Hepatocyte (in vitro differentiated cells): Measurements from ENCODE around the gene METTL24. TPM values are rescaled to one million over a fixed set of nuclear protein-coding genes. Genes with fewer than 3 reads are reported as not detected.

Source experiments
- DNase-seq: peaks from one replicate; pipeline ENCODE4 v3.0.0-alpha.2; 2016; ENCODE audit warnings: low spot score
- H2AFZ ChIP-seq: fragments of 200-600 bp; sonication (generic); 2 replicates; pipeline ENCODE4 v1.6.0; 2016; ENCODE audit warnings: antibody characterized with exemption, mild to moderate bottlenecking
- H3K27ac ChIP-seq: fragments of 200-600 bp; sonication (generic); 2 replicates; pipeline ENCODE4 v1.5.1; 2016; ENCODE audit warnings: mild to moderate bottlenecking
- H3K27me3 ChIP-seq: fragments of 200-600 bp; sonication (generic); 2 replicates; pipeline ENCODE4 v1.6.1; 2016
- H3K36me3 ChIP-seq: fragments of 200-600 bp; sonication (generic); replicated peaks from 2 replicates; pipeline ENCODE4 v1.5.1; 2016; ENCODE audit warnings: low read depth; ENCODE audit not compliant: insufficient read depth
- H3K4me1 ChIP-seq: fragments of 200-600 bp; sonication (generic); 2 replicates; pipeline ENCODE4 v1.5.1; 2016; ENCODE audit warnings: mild to moderate bottlenecking, moderate library complexity; ENCODE audit not compliant: insufficient read depth
- H3K4me2 ChIP-seq: fragments of 200-600 bp; sonication (generic); 2 replicates; pipeline ENCODE4 v1.6.0; 2016
- H3K4me3 ChIP-seq: fragments of 200-600 bp; sonication (generic); 2 replicates; pipeline ENCODE4 v1.5.1; 2016; ENCODE audit warnings: mild to moderate bottlenecking
- H3K79me2 ChIP-seq: fragments of 200-600 bp; sonication (generic); 2 replicates; pipeline ENCODE4 v1.6.0; 2017; ENCODE audit warnings: mild to moderate bottlenecking
- H3K9me2 ChIP-seq: fragments of 200-600 bp; sonication (generic); replicated peaks from 2 replicates; pipeline ENCODE4 v1.6.0; 2017; ENCODE audit warnings: mild to moderate bottlenecking; ENCODE audit not compliant: insufficient read depth
- H3K9me3 ChIP-seq: fragments of 200-600 bp; sonication (generic); 2 replicates; pipeline ENCODE4 v1.5.1; 2016; ENCODE audit warnings: low read depth, mild to moderate bottlenecking
- H4K20me1 ChIP-seq: fragments of 200-600 bp; sonication (generic); 2 replicates; pipeline ENCODE4 v1.6.0; 2016; ENCODE audit warnings: mild to moderate bottlenecking; ENCODE audit not compliant: insufficient read depth, poor library complexity, severe bottlenecking
- EZH2 ChIP-seq: fragments of 200-600 bp; sonication (generic); IDR thresholded peaks from 2 replicates; pipeline ENCODE4 v1.6.1; 2016; ENCODE audit warnings: antibody characterized with exemption, mild to moderate bottlenecking, borderline replicate concordance
- EZH2phosphoT487 ChIP-seq: fragments of 200-600 bp; sonication (generic); IDR thresholded peaks from one replicate; pipeline ENCODE4 v1.6.1; 2018; ENCODE audit warnings: antibody characterized with exemption, mild to moderate bottlenecking, low read depth, moderate library complexity; ENCODE audit not compliant: unreplicated experiment, severe bottlenecking
- WGBS: methylation state at CpG from one replicate; pipeline ENCODE4 v1.1.6; 2016; ENCODE audit warnings: low lambda C conversion rate; ENCODE audit errors: missing lambda C conversion rate; 5-methylcytosine and 5-hydroxymethylcytosine counted together
- polyA plus RNA-seq: library from polyadenylated mRNA; unstranded; fragments of >200 nt; fragmentation: Nextera tagmentation; extraction: Ambion mirVana; gene quantifications from 2 replicates; pipeline ENCODE4 v1.2.1, GENCODE V29; 2016
- total RNA-seq: library from RNA; depleted of rRNA; stranded (reverse); fragments of >200 nt; gene quantifications from 2 replicates; pipeline ENCODE4 v1.2.3, GENCODE V29; 2014
- TF ChIP-seq, protein P1 (sequence below): fragments of 200-600 bp; sonication (generic); IDR thresholded peaks from 2 replicates; pipeline ENCODE4 v1.5.1; 2016; ENCODE audit warnings: antibody characterized with exemption, mild to moderate bottlenecking; ENCODE audit not compliant: poor library complexity

The METTL24 gene
- total and polyA plus RNA-seq, 2 experiments from 2014 or later: 2.2 to 5.7 TPM

- no peaks in the 10 kb centered on the region for H3K9me2 ChIP-seq
- no peak overlapping the region for H3K27ac ChIP-seq
- DNase-seq: no peak
- H3K4me1 ChIP-seq: no peaks in the 10 kb centered on the region
- H3K27me3 ChIP-seq: no peaks in the 10 kb centered on the region
- no peak overlapping the region for H2AFZ ChIP-seq
- 95% methylated on average over 18 of the region's 18 CpGs for WGBS
- TF ChIP-seq, protein P1, sequence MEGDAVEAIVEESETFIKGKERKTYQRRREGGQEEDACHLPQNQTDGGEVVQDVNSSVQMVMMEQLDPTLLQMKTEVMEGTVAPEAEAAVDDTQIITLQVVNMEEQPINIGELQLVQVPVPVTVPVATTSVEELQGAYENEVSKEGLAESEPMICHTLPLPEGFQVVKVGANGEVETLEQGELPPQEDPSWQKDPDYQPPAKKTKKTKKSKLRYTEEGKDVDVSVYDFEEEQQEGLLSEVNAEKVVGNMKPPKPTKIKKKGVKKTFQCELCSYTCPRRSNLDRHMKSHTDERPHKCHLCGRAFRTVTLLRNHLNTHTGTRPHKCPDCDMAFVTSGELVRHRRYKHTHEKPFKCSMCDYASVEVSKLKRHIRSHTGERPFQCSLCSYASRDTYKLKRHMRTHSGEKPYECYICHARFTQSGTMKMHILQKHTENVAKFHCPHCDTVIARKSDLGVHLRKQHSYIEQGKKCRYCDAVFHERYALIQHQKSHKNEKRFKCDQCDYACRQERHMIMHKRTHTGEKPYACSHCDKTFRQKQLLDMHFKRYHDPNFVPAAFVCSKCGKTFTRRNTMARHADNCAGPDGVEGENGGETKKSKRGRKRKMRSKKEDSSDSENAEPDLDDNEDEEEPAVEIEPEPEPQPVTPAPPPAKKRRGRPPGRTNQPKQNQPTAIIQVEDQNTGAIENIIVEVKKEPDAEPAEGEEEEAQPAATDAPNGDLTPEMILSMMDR: no peak
- TF ChIP-seq EZH2phosphoT487 (no peak), EZH2 (no peak)
- H3K9me3 ChIP-seq: no peaks in the 10 kb centered on the region
- H3K79me2 ChIP-seq: no peaks in the 10 kb centered on the region
- no peaks in the 10 kb centered on the region for H3K36me3 ChIP-seq
- H4K20me1 ChIP-seq: no peaks in the 10 kb centered on the region
- no peak overlapping the region for H3K4me3 ChIP-seq
- no peak overlapping the region for H3K4me2 ChIP-seq
These were observed 42.1 kb upstream of the METTL24 start for GRCh38 chr6:110400208-110400607.

DNA sequence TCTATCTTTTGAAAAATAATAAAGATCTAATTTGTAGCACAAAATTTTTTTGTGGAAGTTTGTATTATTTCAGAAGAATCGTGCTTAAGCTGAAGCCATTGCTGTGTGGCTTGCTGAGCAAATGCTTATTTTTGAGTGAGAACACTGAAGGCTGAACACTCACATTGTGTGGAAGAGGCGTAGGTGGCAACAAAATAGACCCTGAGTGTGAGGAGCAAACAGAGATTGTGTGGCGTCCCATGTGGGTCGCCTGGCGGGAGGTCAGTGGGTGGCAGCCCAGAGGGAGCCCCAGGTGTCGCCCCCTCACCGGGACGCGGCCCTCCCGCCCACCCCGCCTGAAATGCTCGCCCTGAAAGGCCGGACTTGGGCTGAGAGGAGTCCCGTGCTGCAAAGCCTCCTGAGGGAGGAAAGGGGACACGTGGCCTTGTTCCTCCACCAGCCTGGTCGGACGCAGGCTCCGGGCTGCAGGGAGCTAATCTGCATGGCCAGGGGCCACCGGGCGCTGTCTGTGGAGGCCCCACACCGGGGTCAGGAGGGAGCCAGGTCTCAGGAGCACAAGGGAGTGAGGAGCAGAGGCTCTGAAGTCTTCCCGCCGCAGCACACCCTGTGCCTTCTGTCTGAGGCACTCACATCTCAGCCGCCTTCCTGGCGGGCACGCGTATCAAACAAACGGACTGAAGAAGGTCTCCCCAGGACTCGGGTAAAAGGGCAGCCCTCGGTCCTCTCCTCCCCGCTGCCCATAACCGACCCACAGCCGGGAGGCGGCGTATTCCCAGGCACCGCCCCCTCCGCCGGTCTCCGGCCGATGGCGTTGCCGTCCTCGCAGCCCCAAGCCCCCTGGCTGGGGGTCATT, 41.3 kb upstream of the METTL24 start:
- Histone ChIP-seq H3K9me2 (no peaks in the 10 kb centered on the region), H3K79me2 (no peaks in the 10 kb centered on the region), H2AFZ (no peak overlapping the region), H3K4me2 (no peak overlapping the region), H4K20me1 (no peaks in the 10 kb centered on the region), H3K4me1 (no peaks in the 10 kb centered on the region), H3K9me3 (no peaks in the 10 kb centered on the region), H3K27me3 (no peaks in the 10 kb centered on the region), H3K4me3 (no peak overlapping the region), H3K27ac (no peak overlapping the region), H3K36me3 (no peaks in the 10 kb centered on the region)
- no peak for DNase-seq
- WGBS: 95% methylated on average over 31 of the region's 43 CpGs
- TF ChIP-seq EZH2: no peak
- TF ChIP-seq, protein P1: no peak

- no peak overlapping the region for H3K27ac ChIP-seq
- H3K4me3 ChIP-seq: no peak overlapping the region
- 80% methylated on average over 4 of the region's 4 CpGs for WGBS
- no peak for TF ChIP-seq EZH2
- no peak for TF ChIP-seq EZH2phosphoT487
- TF ChIP-seq, protein P1: no peak
- no peaks in the 10 kb centered on the region for H3K27me3 ChIP-seq
- H3K79me2 ChIP-seq: no peaks in the 10 kb centered on the region
- H3K36me3 ChIP-seq: no peaks in the 10 kb centered on the region
- H3K4me2 ChIP-seq: no peak overlapping the region
- H3K4me1 ChIP-seq: no peaks in the 10 kb centered on the region
- no peak overlapping the region for H2AFZ ChIP-seq
- no peaks in the 10 kb centered on the region for H3K9me3 ChIP-seq
- no peaks in the 10 kb centered on the region for H3K9me2 ChIP-seq
- no peaks in the 10 kb centered on the region for H4K20me1 ChIP-seq
- DNase-seq: no peak
These were observed 40.6 kb upstream of the METTL24 start for GRCh38 chr6:110398778-110399177.
